Tibial nerve (tissue), 4 donors: ENCODE data around the gene MAML2. TPM values are rescaled to one million over a fixed set of nuclear protein-coding genes. Genes with fewer than 3 reads are reported as not detected.

Source experiments
- DNase-seq, 2 donors: peaks; one replicate each; pipeline ENCODE4 v3.0.0-alpha.2; 2019; ENCODE audit warnings: low spot score in 2 of 2
- H3K27ac ChIP-seq, 4 donors: fragments of 200-600 bp; sonication (generic) in 3 of 4; one replicate each; pipeline ENCODE4 v1.5.1; 2017 to 2019; ENCODE audit warnings: mild to moderate bottlenecking in 1 of 4
- H3K27me3 ChIP-seq, 2 donors: fragments of 200-600 bp; sonication (generic) in 1 of 2; one replicate each; pipeline versions ENCODE4 v1.5.1 to v1.6.0; 2017 to 2019
- H3K36me3 ChIP-seq, 3 donors: fragments of 200-600 bp; sonication (generic); one replicate each; pipeline ENCODE4 v1.5.1; 2018 to 2019
- H3K4me1 ChIP-seq, 4 donors: fragments of 200-600 bp; sonication (generic) in 3 of 4; one replicate each; pipeline ENCODE4 v1.5.1; 2017 to 2019
- H3K4me3 ChIP-seq, 4 donors: fragments of 200-600 bp; sonication (generic) in 3 of 4; one replicate each; pipeline ENCODE4 v1.5.1; 2017 to 2019; ENCODE audit warnings: mild to moderate bottlenecking in 1 of 4, moderate library complexity in 1 of 4
- H3K9me3 ChIP-seq, 4 donors: fragments of 200-600 bp; sonication (generic) in 3 of 4; one replicate each; pipeline ENCODE4 v1.5.1; 2017 to 2019
- CTCF ChIP-seq, 5 experiments: fragments of 200-600 bp in 3 of 5; fragments of 450-650 bp in 2 of 5; sonication (generic) in 3 of 5; IDR thresholded peaks; one replicate each; pipeline ENCODE4 v1.5.1; 2016 to 2019; ENCODE audit warnings: antibody characterized with exemption in 5 of 5, mild to moderate bottlenecking in 3 of 5, moderate library complexity in 2 of 5
- EP300 ChIP-seq, 2 donors: sonication (generic); formaldehyde crosslinking; IDR thresholded peaks; one replicate each; pipeline ENCODE4 v1.6.1; 2017; ENCODE audit warnings: antibody characterized with exemption in 2 of 2, mild to moderate bottlenecking in 1 of 2
- POLR2A ChIP-seq, 2 donors: fragments of 450-650 bp; IDR thresholded peaks; one replicate each; pipeline ENCODE4 v1.6.1; 2017; ENCODE audit warnings: antibody characterized with exemption in 2 of 2, mild to moderate bottlenecking in 2 of 2, moderate library complexity in 2 of 2
- WGBS, 2 donors: methylation state at CpG; one replicate each; pipeline ENCODE4 v1.1.5; 2018; 5-methylcytosine and 5-hydroxymethylcytosine counted together
- total RNA-seq, 4 donors: library from RNA; depleted of rRNA; stranded (reverse); fragments of >200 nt; gene quantifications; one replicate each; pipeline ENCODE4 v1.1.0, GENCODE V29; 2016

MAML2 gene
- total RNA-seq, 4 donors from 2014 or later, result 20.5 to 38.4 (median 27.9) TPM

GRCh38 chr11:96012086-96012824, 330.7 kb downstream of the MAML2 start:
- 10 to 11% methylated on average over 8 of the region's 8 CpGs for WGBS, 2 donors
- Histone ChIP-seq H3K27me3 (no peaks in the 10 kb centered on the region), H3K4me1 (peaks cover 0 to 37% (median 13%) of the 10 kb centered on the region in 4 donors), H3K9me3 (no peaks in the 10 kb centered on the region), H3K4me3 (no peak overlapping the region), H3K36me3 (no peaks in the 10 kb centered on the region), H3K27ac (peak overlapping the region; percentile 31 to 83 (median 58))
- TF ChIP-seq CTCF (IDR thresholded peaks at IDR 0.05) (peak; percentile 43 to 75 (median 64)), EP300 (IDR thresholded peaks at IDR 0.05) (peak; percentile 38 to 93), POLR2A (IDR thresholded peaks at IDR 0.05) (no peak)
- DNase-seq, result peak; percentile 19 to 27

- DNase-seq, result no peak
- no peaks in the 10 kb centered on the region for H3K36me3 ChIP-seq
- TF ChIP-seq POLR2A (IDR thresholded peaks at IDR 0.05), result no peak
- TF ChIP-seq CTCF (IDR thresholded peaks at IDR 0.05), result no peak
- TF ChIP-seq EP300 (IDR thresholded peaks at IDR 0.05), result no peak
- H3K4me1 ChIP-seq, result peaks cover 0 to 34% (median 13%) of the 10 kb centered on the region in 4 donors
- H3K9me3 ChIP-seq, result no peaks in the 10 kb centered on the region
- H3K27ac ChIP-seq, result peak overlapping the region in 1 of 4 donors; percentile 77
- H3K27me3 ChIP-seq, result no peaks in the 10 kb centered on the region
- no peak overlapping the region for H3K4me3 ChIP-seq
Observed at GRCh38 chr11:96010683-96011082, 332.3 kb downstream of the MAML2 start.

GRCh38 chr11:96008161-96008720, 334.8 kb downstream of the MAML2 start:
- no peak overlapping the region for H3K27ac ChIP-seq
- no peaks in the 10 kb centered on the region for H3K9me3 ChIP-seq
- peaks cover 0 to 26% (median 9%) of the 10 kb centered on the region in 4 donors for H3K4me1 ChIP-seq
- TF ChIP-seq POLR2A (IDR thresholded peaks at IDR 0.05) (no peak), EP300 (IDR thresholded peaks at IDR 0.05) (no peak), CTCF (IDR thresholded peaks at IDR 0.05) (no peak)
- no peaks in the 10 kb centered on the region for H3K27me3 ChIP-seq
- no peak overlapping the region for H3K4me3 ChIP-seq
- H3K36me3 ChIP-seq, result no peaks in the 10 kb centered on the region
- DNase-seq, result no peak
- WGBS, 2 donors, result 63 to 65% methylated on average over 3 of the region's 3 CpGs

- TF ChIP-seq EP300 (IDR thresholded peaks at IDR 0.05) (no peak), CTCF (IDR thresholded peaks at IDR 0.05) (no peak), POLR2A (IDR thresholded peaks at IDR 0.05) (no peak)
- Histone ChIP-seq H3K4me1 (peaks cover 0 to 15% (median 13%) of the 10 kb centered on the region in 4 donors), H3K9me3 (no peaks in the 10 kb centered on the region), H3K36me3 (no peaks in the 10 kb centered on the region), H3K27me3 (no peaks in the 10 kb centered on the region), H3K4me3 (no peak overlapping the region), H3K27ac (no peak overlapping the region)
- DNase-seq, result no peak
Observed at GRCh38 chr11:96006037-96006436, 337.0 kb downstream of the MAML2 start.

GRCh38 chr11:96004862-96005261, 338.1 kb downstream of the MAML2 start:
- no peak overlapping the region for H3K4me3 ChIP-seq
- no peaks in the 10 kb centered on the region for H3K27me3 ChIP-seq
- TF ChIP-seq POLR2A (IDR thresholded peaks at IDR 0.05) (no peak), CTCF (IDR thresholded peaks at IDR 0.05) (no peak), EP300 (IDR thresholded peaks at IDR 0.05) (no peak)
- H3K9me3 ChIP-seq, result no peaks in the 10 kb centered on the region
- 84 to 93% methylated on average over 1 of the region's 1 CpG for WGBS, 2 donors
- H3K4me1 ChIP-seq, result peaks cover 0 to 24% (median 17%) of the 10 kb centered on the region in 4 donors
- H3K27ac ChIP-seq, result no peak overlapping the region
- no peak for DNase-seq
- H3K36me3 ChIP-seq, result no peaks in the 10 kb centered on the region
